HCT116 (cell line): Measurements from ENCODE around the gene MCC.

Source experiments
- CTCF ChIP-seq, 3 experiments: fragments of 200-600 bp in 1 of 3; sonication (generic) in 1 of 3; IDR thresholded peaks in 2 of 3; conservative IDR thresholded peaks in 1 of 3; 2 replicates each; pipeline ENCODE4 v1.5.1; 2012 to 2017; ENCODE audit warnings: low read depth in 2 of 3, low read length in 2 of 3, antibody characterized with exemption in 1 of 3, borderline replicate concordance in 1 of 3, control low read depth in 1 of 3, mild to moderate bottlenecking in 1 of 3, mixed read lengths in 1 of 3, mixed run types in 1 of 3, moderate library complexity in 1 of 3; ENCODE audit not compliant: insufficient read depth in 1 of 3
- POLR2A ChIP-seq: IDR thresholded peaks from 2 replicates; pipeline ENCODE4 v1.7.0; 2011; ENCODE audit warnings: borderline replicate concordance; ENCODE audit not compliant: insufficient read depth, insufficient read length; ENCODE audit errors: extremely low read depth
- POLR2AphosphoS5 ChIP-seq: IDR thresholded peaks from 2 replicates; pipeline ENCODE4 v1.6.1; 2011; ENCODE audit warnings: mild to moderate bottlenecking, low read depth, low read length, moderate library complexity

DNA sequence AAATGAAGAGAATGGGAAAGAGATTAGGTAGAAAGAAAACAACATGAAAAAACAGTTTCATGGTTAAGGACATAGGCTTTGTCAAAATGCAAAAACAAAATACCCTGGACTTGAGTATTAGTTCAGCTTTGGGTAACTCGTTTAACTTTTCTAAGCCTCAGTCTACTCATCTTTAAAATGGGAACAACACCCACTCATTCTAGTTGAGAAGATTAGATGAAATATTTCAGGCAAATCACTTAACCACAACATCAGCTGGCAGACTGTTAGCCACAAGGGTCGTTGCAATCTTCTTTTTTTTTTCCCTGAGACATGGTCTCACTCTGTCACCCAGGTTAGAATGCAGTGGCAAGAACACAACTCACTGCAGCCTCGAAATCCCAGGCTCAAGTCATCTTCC, 326.0 kb downstream of the MCC start:
- no peak for TF ChIP-seq CTCF (IDR thresholded peaks at IDR 0.05 in 2 of 3, conservative IDR thresholded peaks at IDR 0.05 in 1 of 3; ENCODE audit: borderline replicate concordance in 1 of 3, insufficient read depth in 1 of 3, low read depth in 2 of 3, low read length in 2 of 3)
- no peak for TF ChIP-seq POLR2AphosphoS5
- TF ChIP-seq POLR2A, result no peak
